Astrocyte (in vitro differentiated cells and primary cell): ENCODE results near the gene PCMTD2.

ENCODE experiments used
- CTCF ChIP-seq: IDR thresholded peaks from 2 replicates; pipeline ENCODE4 v1.5.1; 2011; ENCODE audit warnings: low read depth, mild to moderate bottlenecking, inconsistent platforms, low read length, moderate library complexity; ENCODE audit not compliant: insufficient read depth
- EZH2 ChIP-seq: IDR thresholded peaks from 2 replicates; pipeline ENCODE4 v1.6.1; 2012; ENCODE audit warnings: mild to moderate bottlenecking, low read length, inconsistent platforms; ENCODE audit not compliant: insufficient read depth

DNA sequence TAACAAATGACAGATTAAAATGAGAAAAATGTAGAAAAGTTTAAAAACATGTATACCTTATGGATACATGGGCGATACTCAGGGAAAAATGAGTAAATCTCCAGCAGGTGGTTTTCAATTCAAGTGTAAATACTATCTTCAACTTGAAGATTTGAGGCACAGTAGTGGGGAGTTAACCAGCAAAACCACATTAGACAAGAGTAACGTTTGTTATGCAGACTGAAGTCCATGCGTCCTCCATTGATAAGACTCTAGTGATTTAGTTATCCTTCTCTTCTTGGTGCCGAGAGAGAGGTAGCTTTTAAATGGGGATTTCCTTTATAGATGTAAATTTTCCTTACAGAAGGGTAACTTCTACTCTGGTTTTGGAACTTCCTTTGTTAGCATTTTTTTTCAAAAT, 28.1 kb downstream of the PCMTD2 start:
- no peak for TF ChIP-seq CTCF
- no peak for TF ChIP-seq EZH2
